Measurements from ENCODE around the gene COTL1. TPM values are rescaled to one million over a fixed set of nuclear protein-coding genes. Genes with fewer than 3 reads are reported as not detected.

COTL1 gene
- total and polyA plus RNA-seq, 2 of the 13 experiments (the other 11 are each of a cell fraction or from before 2014, with no cell fraction given) = 8.7 to 16.9 TPM

GRCh38 chr16:84633622-84634021 is 15.7 kb upstream of the COTL1 start (continued):
- TF ChIP-seq, protein P1, sequence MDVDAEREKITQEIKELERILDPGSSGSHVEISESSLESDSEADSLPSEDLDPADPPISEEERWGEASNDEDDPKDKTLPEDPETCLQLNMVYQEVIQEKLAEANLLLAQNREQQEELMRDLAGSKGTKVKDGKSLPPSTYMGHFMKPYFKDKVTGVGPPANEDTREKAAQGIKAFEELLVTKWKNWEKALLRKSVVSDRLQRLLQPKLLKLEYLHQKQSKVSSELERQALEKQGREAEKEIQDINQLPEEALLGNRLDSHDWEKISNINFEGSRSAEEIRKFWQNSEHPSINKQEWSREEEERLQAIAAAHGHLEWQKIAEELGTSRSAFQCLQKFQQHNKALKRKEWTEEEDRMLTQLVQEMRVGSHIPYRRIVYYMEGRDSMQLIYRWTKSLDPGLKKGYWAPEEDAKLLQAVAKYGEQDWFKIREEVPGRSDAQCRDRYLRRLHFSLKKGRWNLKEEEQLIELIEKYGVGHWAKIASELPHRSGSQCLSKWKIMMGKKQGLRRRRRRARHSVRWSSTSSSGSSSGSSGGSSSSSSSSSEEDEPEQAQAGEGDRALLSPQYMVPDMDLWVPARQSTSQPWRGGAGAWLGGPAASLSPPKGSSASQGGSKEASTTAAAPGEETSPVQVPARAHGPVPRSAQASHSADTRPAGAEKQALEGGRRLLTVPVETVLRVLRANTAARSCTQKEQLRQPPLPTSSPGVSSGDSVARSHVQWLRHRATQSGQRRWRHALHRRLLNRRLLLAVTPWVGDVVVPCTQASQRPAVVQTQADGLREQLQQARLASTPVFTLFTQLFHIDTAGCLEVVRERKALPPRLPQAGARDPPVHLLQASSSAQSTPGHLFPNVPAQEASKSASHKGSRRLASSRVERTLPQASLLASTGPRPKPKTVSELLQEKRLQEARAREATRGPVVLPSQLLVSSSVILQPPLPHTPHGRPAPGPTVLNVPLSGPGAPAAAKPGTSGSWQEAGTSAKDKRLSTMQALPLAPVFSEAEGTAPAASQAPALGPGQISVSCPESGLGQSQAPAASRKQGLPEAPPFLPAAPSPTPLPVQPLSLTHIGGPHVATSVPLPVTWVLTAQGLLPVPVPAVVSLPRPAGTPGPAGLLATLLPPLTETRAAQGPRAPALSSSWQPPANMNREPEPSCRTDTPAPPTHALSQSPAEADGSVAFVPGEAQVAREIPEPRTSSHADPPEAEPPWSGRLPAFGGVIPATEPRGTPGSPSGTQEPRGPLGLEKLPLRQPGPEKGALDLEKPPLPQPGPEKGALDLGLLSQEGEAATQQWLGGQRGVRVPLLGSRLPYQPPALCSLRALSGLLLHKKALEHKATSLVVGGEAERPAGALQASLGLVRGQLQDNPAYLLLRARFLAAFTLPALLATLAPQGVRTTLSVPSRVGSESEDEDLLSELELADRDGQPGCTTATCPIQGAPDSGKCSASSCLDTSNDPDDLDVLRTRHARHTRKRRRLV (CRISPR knock-in tag; IDR thresholded peaks at IDR 0.05) = peak; percentile 63; the same call in 1 of the 2 replicates
- TF ChIP-seq, protein P2, sequence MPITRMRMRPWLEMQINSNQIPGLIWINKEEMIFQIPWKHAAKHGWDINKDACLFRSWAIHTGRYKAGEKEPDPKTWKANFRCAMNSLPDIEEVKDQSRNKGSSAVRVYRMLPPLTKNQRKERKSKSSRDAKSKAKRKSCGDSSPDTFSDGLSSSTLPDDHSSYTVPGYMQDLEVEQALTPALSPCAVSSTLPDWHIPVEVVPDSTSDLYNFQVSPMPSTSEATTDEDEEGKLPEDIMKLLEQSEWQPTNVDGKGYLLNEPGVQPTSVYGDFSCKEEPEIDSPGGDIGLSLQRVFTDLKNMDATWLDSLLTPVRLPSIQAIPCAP (CRISPR knock-in tag; IDR thresholded peaks at IDR 0.05; ENCODE audit: low read depth) = no peak
- TF ChIP-seq ZNF34 (CRISPR knock-in tag; IDR thresholded peaks at IDR 0.05; ENCODE audit: borderline replicate concordance) (no peak), ZBTB42 (CRISPR knock-in tag; IDR thresholded peaks at IDR 0.05) (no peak), LCORL (IDR thresholded peaks at IDR 0.05) (no peak), LCORL (CRISPR knock-in tag; IDR thresholded peaks at IDR 0.05) (no peak), RXRB (CRISPR knock-in tag; IDR thresholded peaks at IDR 0.05; ENCODE audit: borderline replicate concordance) (peak; percentile 12; the same call in 1 of the 2 replicates), NCOR1 (IDR thresholded peaks at IDR 0.05; ENCODE audit: borderline replicate concordance, low read length) (peak; percentile 60; the same call in 1 of the 2 replicates), MAF1 (CRISPR knock-in tag; IDR thresholded peaks at IDR 0.05; ENCODE audit: borderline replicate concordance) (no peak), ZNF800 (CRISPR knock-in tag; IDR thresholded peaks at IDR 0.05) (no peak), ZNF781 (CRISPR knock-in tag; IDR thresholded peaks at IDR 0.05; ENCODE audit: borderline replicate concordance, not compliant biosample characterization) (no peak), TBP (CRISPR knock-in tag; IDR thresholded peaks at IDR 0.05) (no peak), ZNF281 (CRISPR knock-in tag; IDR thresholded peaks at IDR 0.05; ENCODE audit: borderline replicate concordance) (peak; percentile 34; the same call in 1 of the 2 replicates), GPN1 (CRISPR knock-in tag; IDR thresholded peaks at IDR 0.05; ENCODE audit: borderline replicate concordance) (no peak), EHMT2 (IDR thresholded peaks at IDR 0.05; ENCODE audit: borderline replicate concordance, low read depth, low read length) (no peak), KMT2A (CRISPR knock-in tag; IDR thresholded peaks at IDR 0.05) (no peak)
- TF ChIP-seq, protein P3, sequence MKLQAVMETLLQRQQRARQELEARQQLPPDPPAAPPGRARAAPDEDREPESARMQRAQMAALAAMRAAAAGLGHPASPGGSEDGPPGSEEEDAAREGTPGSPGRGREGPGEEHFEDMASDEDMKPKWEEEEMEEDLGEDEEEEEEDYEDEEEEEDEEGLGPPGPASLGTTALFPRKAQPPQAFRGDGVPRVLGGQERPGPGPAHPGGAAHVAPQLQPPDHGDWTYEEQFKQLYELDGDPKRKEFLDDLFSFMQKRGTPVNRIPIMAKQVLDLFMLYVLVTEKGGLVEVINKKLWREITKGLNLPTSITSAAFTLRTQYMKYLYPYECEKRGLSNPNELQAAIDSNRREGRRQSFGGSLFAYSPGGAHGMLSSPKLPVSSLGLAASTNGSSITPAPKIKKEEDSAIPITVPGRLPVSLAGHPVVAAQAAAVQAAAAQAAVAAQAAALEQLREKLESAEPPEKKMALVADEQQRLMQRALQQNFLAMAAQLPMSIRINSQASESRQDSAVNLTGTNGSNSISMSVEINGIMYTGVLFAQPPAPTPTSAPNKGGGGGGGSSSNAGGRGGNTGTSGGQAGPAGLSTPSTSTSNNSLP (IDR thresholded peaks at IDR 0.05; ENCODE audit: low read depth, low read length) = no peak
